PC-3 (cell line): Measurements from ENCODE around the gene VTI1A.

Source experiments
- CTCF ChIP-seq: fragments of 300-600 bp; sonication (generic); conservative IDR thresholded peaks from 2 replicates; pipeline ENCODE4 v1.5.1; 2017; ENCODE audit warnings: antibody characterized with exemption, low read depth, mild to moderate bottlenecking, low read length
- EZH2 ChIP-seq: fragments of 300-600 bp; sonication (generic); IDR thresholded peaks from one replicate; pipeline ENCODE4 v1.6.1; 2017; ENCODE audit warnings: antibody characterized with exemption, mild to moderate bottlenecking, low read length; ENCODE audit not compliant: unreplicated experiment
- EZH2phosphoT487 ChIP-seq: fragments of 300-600 bp; sonication (generic); IDR thresholded peaks from 2 replicates; pipeline ENCODE4 v1.6.1; 2018; ENCODE audit warnings: mild to moderate bottlenecking, antibody characterized with exemption, low read length, borderline replicate concordance

- TF ChIP-seq CTCF, result no peak
- TF ChIP-seq EZH2phosphoT487, result no peak
- no peak for TF ChIP-seq EZH2
These were observed 60.0 kb downstream of the VTI1A start for GRCh38 chr10:112507046-112507445.
